OCI-LY1 (cell line): Measurements from ENCODE around the gene RNF169.
"Not testable (repeated sequence)": the region's sequence is repeated elsewhere in the genome, so short reads cannot be mapped to it uniquely, and the experiment has no call there.

ENCODE experiments used
- H2AFZ ChIP-seq: fragments of 200-600 bp; sonication (generic), shearing (Covaris generic); 2 replicates; pipeline ENCODE4 v1.6.0; 2014; ENCODE audit warnings: antibody characterized with exemption, mild to moderate bottlenecking, low read length
- H3F3A ChIP-seq: fragments of 200-600 bp; sonication (generic), shearing (Covaris generic); 2 replicates; pipeline ENCODE4 v1.6.0; 2014; ENCODE audit warnings: mild to moderate bottlenecking, antibody characterized with exemption, low read length, moderate library complexity; ENCODE audit not compliant: insufficient read depth
- H3K27ac ChIP-seq: fragments of 200-600 bp; sonication (generic); 2 replicates; pipeline ENCODE4 v1.5.1; 2014; ENCODE audit warnings: low read length, mixed run types, mild to moderate bottlenecking, low read depth; ENCODE audit not compliant: poor library complexity, severe bottlenecking
- H3K27me3 ChIP-seq: fragments of 200-600 bp; sonication (generic); 2 replicates; pipeline ENCODE4 v1.6.0; 2014; ENCODE audit warnings: antibody characterized with exemption, mild to moderate bottlenecking, low read length, moderate library complexity; ENCODE audit not compliant: insufficient read depth
- H3K36me3 ChIP-seq: fragments of 200-600 bp; sonication (generic); 2 replicates; pipeline ENCODE4 v1.6.1; 2014; ENCODE audit warnings: mild to moderate bottlenecking, antibody characterized with exemption, low read length, moderate library complexity, mixed read lengths; ENCODE audit not compliant: insufficient read depth
- H3K4me1 ChIP-seq: fragments of 200-600 bp; sonication (generic); 2 replicates; pipeline ENCODE4 v1.5.1; 2014; ENCODE audit warnings: mild to moderate bottlenecking, low read length, moderate library complexity; ENCODE audit not compliant: insufficient read depth, severe bottlenecking
- H3K4me2 ChIP-seq: fragments of 200-600 bp; sonication (generic), shearing (Covaris generic); 2 replicates; pipeline ENCODE4 v1.6.1; 2014; ENCODE audit warnings: low read length
- H3K4me3 ChIP-seq: fragments of 200-600 bp; sonication (generic); 2 replicates; pipeline ENCODE4 v1.5.1; 2014; ENCODE audit warnings: low read length, low read depth, mild to moderate bottlenecking, mixed read lengths; ENCODE audit not compliant: poor library complexity, severe bottlenecking
- H3K79me2 ChIP-seq: fragments of 200-600 bp; shearing (Covaris generic); 2 replicates; pipeline ENCODE4 v1.6.1; 2016; ENCODE audit warnings: mixed run types, low read length, mixed read lengths; ENCODE audit not compliant: insufficient read depth
- H3K9ac ChIP-seq: fragments of 200-600 bp; sonication (generic), shearing (Covaris generic); 2 replicates; pipeline ENCODE4 v1.6.1; 2014; ENCODE audit warnings: mild to moderate bottlenecking, low read length, mixed read lengths
- H3K9me2 ChIP-seq: fragments of 200-600 bp; sonication (generic), shearing (Covaris generic); 2 replicates; pipeline ENCODE4 v1.6.1; 2014; ENCODE audit warnings: low read depth, mild to moderate bottlenecking, low read length, mixed read lengths
- H3K9me3 ChIP-seq: fragments of 200-600 bp; shearing (Covaris generic); 2 replicates; pipeline ENCODE4 v1.6.1; 2014; ENCODE audit warnings: low read length, mixed read lengths
- H4K20me1 ChIP-seq: fragments of 200-600 bp; sonication (generic), shearing (Covaris generic); 2 replicates; pipeline ENCODE4 v1.6.0; 2016; ENCODE audit warnings: mild to moderate bottlenecking, low read length; ENCODE audit not compliant: insufficient read depth
- CTCF ChIP-seq: fragments of 200-600 bp; sonication (generic), shearing (Covaris generic); IDR thresholded peaks from 2 replicates; pipeline ENCODE4 v1.5.1; 2017; ENCODE audit warnings: mild to moderate bottlenecking, antibody characterized with exemption, low read length, moderate library complexity, mixed read lengths
- EZH2 ChIP-seq: fragments of 200-600 bp; sonication (generic), shearing (Covaris generic); IDR thresholded peaks from 2 replicates; pipeline ENCODE4 v1.8.0; 2017; ENCODE audit warnings: borderline replicate concordance, mixed run types, mild to moderate bottlenecking, antibody characterized with exemption, low read length, moderate library complexity, mixed read lengths

RNF169 gene

GRCh38 chr11:74749965-74750296 lies 1.3 kb downstream of the RNF169 start:
- H3K4me2 ChIP-seq: peak overlapping the region; percentile 90
- peaks cover 44% of the 10 kb centered on the region for H3K4me1 ChIP-seq
- peaks cover 5% of the 10 kb centered on the region; the same call in 1 of the 2 replicates for H3K36me3 ChIP-seq
- peak overlapping the region; percentile 60 for H3K27ac ChIP-seq
- no peak overlapping the region for H2AFZ ChIP-seq
- H4K20me1 ChIP-seq: no peaks in the 10 kb centered on the region
- TF ChIP-seq EZH2 (no peak), CTCF (no peak)
- H3F3A ChIP-seq: no peaks in the 10 kb centered on the region
- peaks cover 50% of the 10 kb centered on the region for H3K79me2 ChIP-seq
- H3K4me3 ChIP-seq: peak overlapping the region; percentile 69
- H3K9ac ChIP-seq: peak overlapping the region; percentile 77
- no peaks in the 10 kb centered on the region for H3K27me3 ChIP-seq
- H3K9me2 ChIP-seq: no peaks in the 10 kb centered on the region
- H3K9me3 ChIP-seq: no peaks in the 10 kb centered on the region

GRCh38 chr11:74750598-74750997 lies 1.9 kb downstream of the RNF169 start:
- Histone ChIP-seq H3K79me2 (peaks cover 57% of the 10 kb centered on the region), H3K4me3 (peak overlapping the region; percentile 69), H3K4me1 (peaks cover 44% of the 10 kb centered on the region), H3K4me2 (peak overlapping the region; percentile 90; the same call in 1 of the 2 replicates)
- not testable (repeated sequence) for H3F3A ChIP-seq, H3K27ac ChIP-seq, H3K9me3 ChIP-seq, H3K9ac ChIP-seq, H3K36me3 ChIP-seq, H2AFZ ChIP-seq, H4K20me1 ChIP-seq, H3K9me2 ChIP-seq, H3K27me3 ChIP-seq

GRCh38 chr11:74751303-74751702 lies 2.7 kb downstream of the RNF169 start:
- Histone ChIP-seq H3K4me2 (peak overlapping the region; percentile 33), H3K9me3 (no peaks in the 10 kb centered on the region), H3K9me2 (no peaks in the 10 kb centered on the region), H4K20me1 (no peaks in the 10 kb centered on the region), H3K27me3 (no peaks in the 10 kb centered on the region), H3K9ac (no peak overlapping the region), H2AFZ (no peak overlapping the region), H3K36me3 (peaks cover 5% of the 10 kb centered on the region; the same call in 1 of the 2 replicates), H3K79me2 (peaks cover 64% of the 10 kb centered on the region), H3K4me1 (peaks cover 44% of the 10 kb centered on the region), H3F3A (no peaks in the 10 kb centered on the region), H3K27ac (no peak overlapping the region), H3K4me3 (no peak overlapping the region)
- no peak for TF ChIP-seq CTCF
- no peak for TF ChIP-seq EZH2

GRCh38 chr11:74754507-74755252 lies 6.0 kb downstream of the RNF169 start:
- H3K4me2 ChIP-seq: peak overlapping the region; percentile 14; the same call in 1 of the 2 replicates

More at GRCh38 chr11:74754507-74755252, 6.0 kb downstream of the RNF169 start:
- 0 out of 2 replicates have a peak overlapping the region, but pooled peaks have one; percentile 13 for H3K9ac ChIP-seq
- peaks cover 65% of the 10 kb centered on the region for H3K79me2 ChIP-seq
- H3K9me3 ChIP-seq: no peaks in the 10 kb centered on the region
- TF ChIP-seq EZH2 (no peak), CTCF (no peak)
- no peak overlapping the region for H3K4me3 ChIP-seq
- no peak overlapping the region for H2AFZ ChIP-seq
- H3K27ac ChIP-seq: no peak overlapping the region
- H4K20me1 ChIP-seq: no peaks in the 10 kb centered on the region
- H3K36me3 ChIP-seq: peaks cover 5% of the 10 kb centered on the region; the same call in 1 of the 2 replicates
- H3K27me3 ChIP-seq: no peaks in the 10 kb centered on the region
- H3K4me1 ChIP-seq: peaks cover 34% of the 10 kb centered on the region
- H3K9me2 ChIP-seq: no peaks in the 10 kb centered on the region
- H3F3A ChIP-seq: no peaks in the 10 kb centered on the region
